GM23248 (cell line): ENCODE measurements around the gene ST8SIA4.

Experiments
- EZH2 ChIP-seq: fragments of 200-600 bp; sonication (generic); IDR thresholded peaks from 2 replicates; pipeline ENCODE4 v1.6.1; 2018; ENCODE audit warnings: antibody characterized with exemption, mild to moderate bottlenecking; ENCODE audit not compliant: insufficient read depth, poor library complexity, severe bottlenecking
- EZH2phosphoT487 ChIP-seq: fragments of 200-600 bp; sonication (generic); IDR thresholded peaks from 2 replicates; pipeline ENCODE4 v1.6.1; 2018; ENCODE audit warnings: antibody characterized with exemption, moderate library complexity, mild to moderate bottlenecking, low read depth; ENCODE audit not compliant: insufficient read depth

- TF ChIP-seq EZH2phosphoT487 (no peak), EZH2 (no peak)
Measured at GRCh38 chr5:100794844-100795243, 108.2 kb downstream of the ST8SIA4 start.
